NCI-H1436 treated with DMSO at 0.1 percent for 48 hours (cell line): ENCODE measurements around the gene LRRC72.

ENCODE experiments used
- DNase-seq: peaks from one replicate; lab custom pipeline; 2025; lab: John Stamatoyannopoulos, UW

LRRC72 gene

DNA sequence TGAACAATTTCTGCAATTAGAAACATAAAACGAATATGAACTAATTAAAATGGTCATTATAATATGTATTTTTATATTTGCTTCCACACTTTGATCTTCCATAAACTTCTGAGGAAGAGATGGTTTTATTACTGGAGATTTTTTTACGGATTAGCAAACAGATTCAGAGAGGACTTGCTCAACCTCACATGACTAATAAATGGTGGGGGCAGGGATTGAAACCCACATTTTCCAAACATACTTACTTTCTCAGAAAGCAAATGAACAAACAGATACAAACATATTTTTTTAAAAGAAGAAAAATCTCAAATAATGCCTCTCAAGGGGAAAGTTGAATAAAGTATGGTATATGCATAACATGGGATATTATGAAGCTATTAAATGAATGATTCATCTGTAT, 100.6 kb downstream of the LRRC72 start:
- no peak for DNase-seq

GRCh38 chr7:16630654-16631053, 104.0 kb downstream of the LRRC72 start:
- DNase-seq: no peak
